ENCODE results near the gene TPP1. TPM values are rescaled to one million over a fixed set of nuclear protein-coding genes. Genes with fewer than 3 reads are reported as not detected.

The TPP1 gene
- total and polyA plus RNA-seq, 9 of the 15 experiments (the other 6 are each of a cell fraction or from before 2014, with no cell fraction given): 7.5 to 75.8 (median 15.7) TPM

DNA sequence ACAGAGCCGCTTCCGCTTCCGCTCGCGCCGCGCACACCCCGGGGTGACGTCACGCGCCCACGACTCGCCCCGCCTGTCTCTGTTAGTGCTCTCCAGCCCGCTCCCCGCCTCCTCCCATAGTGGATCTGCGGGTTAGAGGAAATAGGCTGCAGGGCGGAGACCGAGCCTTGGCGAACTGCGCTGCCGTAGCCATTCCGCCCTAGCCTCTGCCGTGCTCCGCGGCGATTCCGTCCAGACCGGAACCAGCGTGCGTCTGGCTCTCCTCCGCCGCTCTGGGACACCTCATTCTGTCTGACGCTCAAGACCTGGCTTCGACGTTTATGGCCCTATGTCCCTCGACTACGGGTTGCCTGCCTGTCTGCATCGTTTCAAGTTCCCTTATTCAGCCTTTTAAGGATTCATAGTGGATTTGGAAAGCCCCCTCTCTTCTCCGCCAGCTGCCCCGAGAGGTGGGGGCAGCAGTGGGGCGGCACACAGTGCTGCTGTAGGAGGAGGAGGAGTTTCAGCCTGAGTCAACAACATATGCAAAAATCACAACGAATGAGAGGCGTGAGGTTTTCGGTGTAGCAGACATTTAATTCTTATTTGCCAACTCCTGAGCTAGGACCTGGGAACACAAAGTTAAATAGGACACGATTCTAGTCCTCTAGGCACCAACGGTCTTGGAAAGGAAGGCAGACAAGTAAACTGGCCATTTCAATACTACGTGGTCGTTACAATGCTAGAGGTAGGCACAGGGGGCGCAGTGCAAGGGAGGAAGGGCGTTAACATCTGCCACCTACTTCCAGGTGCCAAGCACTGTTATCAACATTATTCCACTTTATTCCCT is 6.8 kb downstream of the TPP1 start, which contains the start of gene TAF10 (continued):
- TF ChIP-seq ZBTB43 (CRISPR knock-in tag; IDR thresholded peaks at IDR 0.05): peak; percentile 83; the same call in 1 of the 2 replicates
- no peak for TF ChIP-seq ZNF124 (CRISPR knock-in tag; IDR thresholded peaks at IDR 0.05)
- no peak for TF ChIP-seq RBM25 (IDR thresholded peaks at IDR 0.05; ENCODE audit: low read depth, low read length, severe bottlenecking)
- no peak for TF ChIP-seq CCAR2 (IDR thresholded peaks at IDR 0.05; ENCODE audit: low read depth, low read length)
- peak in 1 of 2 experiments; percentile 40; a peak in 1 of 4 replicates for TF ChIP-seq SIN3A (IDR thresholded peaks at IDR 0.05; ENCODE audit: borderline replicate concordance in 2 of 2, control insufficient read depth in 1 of 2, low read depth in 2 of 2, low read length in 2 of 2)
- TF ChIP-seq MGA (IDR thresholded peaks at IDR 0.05): peak; percentile 88
- TF ChIP-seq MCM3 (IDR thresholded peaks at IDR 0.05): no peak
- TF ChIP-seq ZNF586 (CRISPR knock-in tag; conservative IDR thresholded peaks at IDR 0.05): no peak
- no peak for TF ChIP-seq NCOA6 (IDR thresholded peaks at IDR 0.05)
- peak; percentile 48; the same call in 1 of the 2 replicates for TF ChIP-seq PHB (CRISPR knock-in tag; IDR thresholded peaks at IDR 0.05)
- TF ChIP-seq JUNB (CRISPR knock-in tag; conservative IDR thresholded peaks at IDR 0.05): peak; percentile 58; the same call in 1 of the 2 replicates
- no peak for TF ChIP-seq ZNF184 (CRISPR knock-in tag; IDR thresholded peaks at IDR 0.05)
- TF ChIP-seq NFE2 (IDR thresholded peaks at IDR 0.05; ENCODE audit: low read depth): 0 out of 2 replicates have a peak, but pooled peaks have one; percentile 3
- peak; percentile 60 for TF ChIP-seq MBD2 (IDR thresholded peaks at IDR 0.05; ENCODE audit: borderline replicate concordance, low read depth)
- TF ChIP-seq CAMTA2 (CRISPR knock-in tag; conservative IDR thresholded peaks at IDR 0.05): no peak
- 0 out of 2 replicates have a peak, but pooled peaks have one; percentile 15 for TF ChIP-seq KDM2B (CRISPR knock-in tag; IDR thresholded peaks at IDR 0.05)

All from K562 (cell line).